CD4-positive, alpha-beta T cell treated with Interleukin-6 at 100 ng/mL for 8 hours (primary cell): ENCODE results near the gene ADCY7.

Source experiments
- DNase-seq: peaks from one replicate; pipeline ENCODE4 v3.0.0-alpha.2; 2020; ENCODE audit warnings: mixed read lengths, low spot score

Gene ADCY7

GRCh38 chr16:50267651-50268050 is 1.3 kb downstream of the ADCY7 start:
- peak; percentile 45 for DNase-seq

DNA sequence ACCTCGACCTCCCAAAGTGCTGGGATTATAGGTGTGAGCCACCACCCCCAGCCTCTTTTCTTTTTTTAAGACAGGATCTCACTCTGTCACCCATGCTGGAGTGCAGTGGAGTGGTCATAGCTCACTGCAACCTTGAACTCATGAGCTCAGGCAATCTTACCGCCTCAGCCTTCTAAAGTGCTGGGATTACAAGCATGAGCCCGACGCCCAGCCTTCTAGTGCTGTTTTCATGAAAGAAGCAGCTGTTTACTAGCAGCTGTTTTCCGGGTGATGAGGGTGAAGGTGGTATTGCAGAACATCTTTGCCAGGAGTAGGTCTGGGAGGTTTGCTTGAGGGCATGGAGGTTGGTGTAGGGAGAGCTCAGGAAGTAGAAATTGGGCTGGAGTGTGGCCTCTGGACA is 2.0 kb downstream of the ADCY7 start:
- no peak for DNase-seq

DNA sequence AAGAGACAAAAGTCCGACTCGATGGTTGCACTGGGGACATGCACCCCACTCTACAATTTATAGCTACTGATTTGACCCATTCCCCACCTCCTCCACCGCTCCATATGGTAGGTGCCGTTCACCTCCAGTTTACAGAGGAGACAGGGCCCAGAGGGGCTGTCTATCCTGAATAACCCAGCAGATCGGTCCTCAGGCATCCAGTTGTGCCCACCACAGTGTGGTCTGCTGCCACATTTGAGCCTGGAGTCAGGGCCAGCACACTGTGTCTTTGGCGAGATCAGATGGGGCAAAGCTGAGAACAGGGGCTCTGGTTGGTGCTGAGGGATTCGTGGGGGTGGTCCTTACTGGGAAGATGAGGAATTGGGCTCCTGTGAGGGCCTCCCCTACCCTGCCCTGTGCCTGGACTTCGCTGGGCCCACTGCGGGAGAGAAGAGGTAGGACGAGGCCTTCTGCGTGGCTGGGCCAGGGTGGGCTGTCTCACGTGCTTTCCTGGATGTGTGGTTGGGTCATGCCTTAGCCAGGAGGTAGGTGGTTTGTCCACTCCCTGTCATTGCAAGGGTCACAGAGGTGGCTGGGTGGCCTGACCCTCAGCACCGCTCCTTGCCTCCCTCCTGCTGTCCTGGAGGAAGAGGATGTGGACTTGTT is 2.8 kb downstream of the ADCY7 start:
- no peak for DNase-seq

DNA sequence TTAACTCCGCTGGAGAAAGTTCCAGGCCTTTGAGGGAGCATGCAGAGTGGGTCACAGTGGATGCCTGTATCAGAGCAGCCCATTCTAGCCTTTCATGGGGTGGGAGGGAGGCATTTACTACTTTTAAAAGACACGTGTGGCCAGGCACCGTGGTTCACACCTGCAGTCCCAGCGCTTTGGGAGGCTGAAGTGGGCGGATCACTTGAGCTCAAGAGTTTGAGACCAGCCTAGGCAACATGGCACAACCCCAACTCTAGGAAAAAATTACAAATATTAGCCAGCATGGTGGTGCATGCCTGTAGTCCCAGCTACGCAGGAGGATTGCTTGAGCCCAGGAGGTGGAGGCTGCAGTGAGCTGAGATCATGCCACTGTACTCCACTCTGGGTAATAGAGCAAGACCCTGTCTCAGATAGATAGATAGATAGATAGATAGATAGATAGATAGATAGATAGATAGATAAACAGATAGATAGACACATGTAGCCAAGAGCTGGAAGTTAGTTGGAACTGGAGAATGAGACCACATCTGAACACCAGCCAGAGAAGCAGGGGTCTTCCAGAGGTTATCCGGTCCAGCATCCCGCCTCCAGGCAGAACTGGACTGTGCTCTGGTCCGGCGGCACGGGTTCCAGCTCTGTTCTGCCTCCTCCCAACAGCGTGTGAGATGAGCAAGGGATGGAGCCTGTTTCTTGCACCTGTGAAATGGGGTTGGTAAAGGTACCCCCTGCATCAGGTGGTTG is 3.6 kb downstream of the ADCY7 start:
- no peak for DNase-seq

GRCh38 chr16:50270510-50271147 is 4.3 kb downstream of the ADCY7 start:
- no peak for DNase-seq

DNA sequence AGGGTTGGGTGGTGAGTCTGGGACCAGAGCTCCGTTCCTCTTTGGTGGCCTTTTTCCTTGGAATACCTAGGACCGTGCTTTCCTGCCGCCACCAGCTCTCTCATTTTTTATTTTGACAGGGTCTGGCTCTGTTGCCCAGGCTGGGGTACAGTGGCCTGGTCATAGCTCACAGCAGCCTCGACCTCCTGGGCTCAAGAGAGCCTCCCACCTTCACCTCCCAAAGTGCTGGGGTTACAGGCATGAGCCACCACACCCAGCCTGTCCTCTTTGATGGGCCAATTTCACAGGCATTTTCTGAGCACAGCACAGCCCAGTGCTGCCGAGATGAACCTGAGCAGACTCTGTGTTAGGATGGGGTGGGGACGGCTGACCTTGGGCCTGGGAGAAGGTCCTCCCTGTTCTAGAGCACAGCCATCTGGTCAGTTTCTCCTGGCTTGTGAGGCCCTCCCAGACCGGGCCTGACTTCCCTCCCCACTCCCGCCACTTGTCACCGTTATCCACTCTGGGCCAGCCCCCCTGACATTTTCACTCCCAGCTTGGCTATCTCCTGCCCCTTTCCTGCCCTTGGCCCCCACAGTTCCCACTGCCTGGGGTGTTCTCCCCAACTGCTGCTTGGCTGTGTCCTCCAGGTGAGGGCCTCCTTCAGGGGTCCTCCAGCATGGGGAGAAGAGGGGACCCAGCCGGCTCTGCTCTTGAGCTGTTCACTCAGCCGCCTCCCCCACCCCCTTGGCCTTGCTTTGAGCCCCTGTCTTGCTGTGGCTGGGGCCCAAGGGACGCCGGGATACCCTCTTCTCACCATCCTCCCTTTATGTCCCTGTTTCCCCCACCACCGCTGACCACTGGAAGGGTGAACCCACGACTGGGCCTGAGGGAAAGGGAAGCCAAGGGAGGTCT is 5.0 kb downstream of the ADCY7 start:
- no peak for DNase-seq

DNA sequence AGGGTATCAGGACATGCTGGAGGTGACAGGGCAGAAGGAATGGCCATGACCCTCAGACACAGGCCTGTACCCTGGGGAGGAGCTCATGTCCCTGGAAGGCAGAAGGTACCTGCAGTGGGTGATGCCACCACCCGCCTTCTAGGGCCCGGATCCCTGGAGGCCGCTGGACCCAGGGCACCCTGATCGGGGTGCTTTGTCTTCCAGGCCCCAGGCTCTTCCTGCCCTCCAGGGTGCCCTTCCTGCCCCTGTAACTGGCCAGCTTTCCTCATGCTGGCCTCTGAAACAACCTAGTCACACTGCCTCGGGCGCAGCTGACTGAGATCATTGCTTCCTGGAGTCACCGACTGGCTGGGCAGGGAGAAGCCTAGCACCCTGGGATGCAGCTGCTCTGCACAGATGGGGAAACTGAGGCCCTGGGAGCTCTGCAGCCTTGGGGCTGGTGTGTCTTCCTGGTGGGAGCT is 5.8 kb downstream of the ADCY7 start:
- no peak for DNase-seq

GRCh38 chr16:50272687-50273381 is 6.5 kb downstream of the ADCY7 start:
- no peak for DNase-seq

GRCh38 chr16:50273382-50273690 is 7.0 kb downstream of the ADCY7 start:
- DNase-seq = no peak

- peak; percentile 44 for DNase-seq
Observed at GRCh38 chr16:50273888-50274325, 7.6 kb downstream of the ADCY7 start.

DNA sequence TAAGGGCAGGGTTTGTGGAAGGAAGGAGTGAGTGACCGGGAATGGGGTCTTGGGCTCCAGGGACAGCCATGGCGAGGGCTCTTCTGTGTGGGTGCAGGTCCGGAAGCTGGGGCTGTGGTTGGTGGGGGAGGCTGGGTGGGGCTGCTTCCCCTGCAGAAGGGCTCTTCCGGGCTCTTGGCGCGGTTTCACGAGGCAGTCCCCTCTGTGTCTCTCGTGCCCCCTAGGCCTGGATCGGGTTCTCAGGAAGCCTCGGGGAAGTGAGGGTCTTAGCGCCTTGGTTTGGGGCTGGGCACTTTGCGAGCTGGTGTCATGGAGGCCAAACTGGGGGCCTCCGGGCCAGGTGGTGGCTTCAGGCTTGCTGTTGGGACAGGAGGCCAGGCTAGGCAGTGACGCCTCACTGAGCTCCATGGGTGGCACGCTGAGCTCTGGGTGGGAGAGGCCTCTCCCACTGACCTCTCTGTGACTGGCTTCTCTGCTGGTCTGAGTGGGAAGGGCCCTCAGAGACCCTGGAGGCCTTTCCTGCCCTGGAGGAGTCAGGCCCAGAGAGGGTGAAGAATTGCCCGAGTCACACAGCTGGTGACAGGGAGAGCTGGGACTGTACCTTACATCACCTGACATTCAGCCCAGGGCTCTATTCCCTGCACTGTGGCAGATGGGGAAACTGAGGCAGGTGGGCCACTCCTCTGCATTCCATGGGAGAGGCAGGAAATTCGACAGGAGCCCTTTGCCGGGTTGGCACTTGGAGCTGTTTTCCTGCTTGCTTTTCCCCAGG is 8.2 kb downstream of the ADCY7 start:
- peak; percentile 68 for DNase-seq

DNA sequence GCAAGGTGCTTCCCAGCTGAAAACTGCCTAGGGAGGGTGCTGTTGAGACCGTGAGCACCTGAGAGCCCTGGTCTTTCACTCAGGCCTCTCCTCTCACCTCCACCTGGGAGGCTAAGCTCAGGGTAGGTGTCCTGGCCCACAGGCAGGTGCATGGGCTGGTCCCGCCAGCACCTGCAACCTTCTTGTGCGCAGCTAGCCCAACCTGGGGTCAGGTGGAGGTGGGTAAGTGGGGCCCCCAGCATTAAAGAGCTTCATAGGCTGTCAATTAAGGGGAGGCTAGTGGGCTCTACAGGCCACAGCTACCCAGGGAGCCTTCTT is 8.7 kb downstream of the ADCY7 start:
- no peak for DNase-seq

- DNase-seq = no peak
Observed at GRCh38 chr16:50275428-50276325, 9.3 kb downstream of the ADCY7 start.

DNA sequence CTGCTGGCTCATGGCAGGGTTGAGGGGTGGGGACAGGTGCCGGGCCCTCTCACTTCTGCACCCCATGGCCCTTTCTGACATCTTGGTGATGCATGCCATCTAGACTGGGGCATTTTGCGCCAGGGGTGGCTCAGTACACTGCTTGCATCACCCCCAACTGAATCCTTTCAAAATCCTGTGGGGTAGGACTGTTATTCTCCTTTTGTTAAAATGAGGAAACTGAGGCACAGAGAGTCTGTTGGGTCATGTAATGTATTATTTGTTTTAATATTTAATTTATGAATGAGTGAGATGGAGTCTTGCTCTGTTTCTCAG is 9.9 kb downstream of the ADCY7 start:
- DNase-seq = no peak

GRCh38 chr16:50276801-50277555 is 10.6 kb downstream of the ADCY7 start:
- no peak for DNase-seq

GRCh38 chr16:50278251-50278650 is 11.9 kb downstream of the ADCY7 start:
- no peak for DNase-seq

DNA sequence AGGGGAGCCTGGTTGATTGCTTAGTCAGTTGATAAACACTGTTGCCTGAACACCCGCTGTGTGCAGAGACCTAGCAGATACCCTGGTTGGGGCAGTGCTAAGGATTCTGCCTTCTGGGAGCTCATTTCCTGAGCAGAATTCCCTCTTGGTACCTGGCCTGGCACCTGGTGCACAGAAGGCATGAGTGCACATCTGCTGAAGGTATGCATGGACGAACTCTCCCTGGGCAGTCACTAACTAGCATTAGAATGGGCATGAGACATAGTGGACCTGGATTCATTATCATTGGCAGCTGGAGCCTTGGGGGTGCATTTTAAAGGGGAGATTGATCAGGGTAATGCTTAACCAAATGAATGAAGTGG is 13.1 kb downstream of the ADCY7 start:
- no peak for DNase-seq

GRCh38 chr16:50280932-50281331 is 14.6 kb downstream of the ADCY7 start:
- DNase-seq = no peak

GRCh38 chr16:50281391-50282009 is 15.1 kb downstream of the ADCY7 start:
- no peak for DNase-seq
